Stimulated activated memory B cell treated with anti-CD40 and anti-IgM and Interleukin-4, amounts not matched to agents 10 μg/mL and 1 μg/mL and 100 μg/mL, for 72 hours (primary cell): ENCODE results near the gene RPS6KA4.

Experiments used
- ATAC-seq: fragments of 150-1000 bp; cut with Tn5 transposase; 2 replicates; pipeline ENCODE4 v1.10.0; 2021
- H3K27ac Mint-ChIP-seq: one replicate; pipeline ENCODE4 v1.8.0; 2022; ENCODE audit warnings: mild to moderate bottlenecking, mixed read lengths
- H3K27me3 Mint-ChIP-seq: one replicate; pipeline ENCODE4 v1.8.0; 2022; ENCODE audit warnings: mixed read lengths
- H3K36me3 Mint-ChIP-seq: one replicate; pipeline ENCODE4 v1.8.0; 2022; ENCODE audit warnings: mixed read lengths
- H3K4me1 Mint-ChIP-seq: one replicate; pipeline ENCODE4 v1.8.0; 2022; ENCODE audit warnings: mixed read lengths
- H3K4me3 Mint-ChIP-seq: one replicate; pipeline ENCODE4 v1.8.0; 2022; ENCODE audit warnings: mild to moderate bottlenecking, moderate library complexity, mixed read lengths
- H3K9me3 Mint-ChIP-seq: one replicate; pipeline ENCODE4 v1.8.0; 2022; ENCODE audit warnings: mixed read lengths

RPS6KA4 gene

GRCh38 chr11:64352099-64352994 lies 6.6 kb upstream of the RPS6KA4 start:
- peaks cover 37% of the 10 kb centered on the region for H3K36me3 Mint-ChIP-seq
- H3K27me3 Mint-ChIP-seq: no peaks in the 10 kb centered on the region
- no peak for ATAC-seq
- no peak overlapping the region for H3K4me3 Mint-ChIP-seq
- peaks cover 33% of the 10 kb centered on the region for H3K4me1 Mint-ChIP-seq
- H3K9me3 Mint-ChIP-seq: no peaks in the 10 kb centered on the region
- H3K27ac Mint-ChIP-seq: no peak overlapping the region

GRCh38 chr11:64352995-64353714 lies 5.8 kb upstream of the RPS6KA4 start:
- Mint-ChIP-seq H3K9me3 (no peaks in the 10 kb centered on the region), H3K4me3 (no peak overlapping the region), H3K27ac (no peak overlapping the region), H3K4me1 (peaks cover 41% of the 10 kb centered on the region), H3K27me3 (no peaks in the 10 kb centered on the region), H3K36me3 (peaks cover 34% of the 10 kb centered on the region)
- ATAC-seq: no peak

GRCh38 chr11:64353715-64354506 lies 5.1 kb upstream of the RPS6KA4 start:
- no peaks in the 10 kb centered on the region for H3K9me3 Mint-ChIP-seq
- no peak overlapping the region for H3K4me3 Mint-ChIP-seq
- H3K27ac Mint-ChIP-seq: no peak overlapping the region
- H3K27me3 Mint-ChIP-seq: no peaks in the 10 kb centered on the region
- no peak for ATAC-seq
- H3K36me3 Mint-ChIP-seq: peaks cover 32% of the 10 kb centered on the region
- peaks cover 44% of the 10 kb centered on the region for H3K4me1 Mint-ChIP-seq

DNA sequence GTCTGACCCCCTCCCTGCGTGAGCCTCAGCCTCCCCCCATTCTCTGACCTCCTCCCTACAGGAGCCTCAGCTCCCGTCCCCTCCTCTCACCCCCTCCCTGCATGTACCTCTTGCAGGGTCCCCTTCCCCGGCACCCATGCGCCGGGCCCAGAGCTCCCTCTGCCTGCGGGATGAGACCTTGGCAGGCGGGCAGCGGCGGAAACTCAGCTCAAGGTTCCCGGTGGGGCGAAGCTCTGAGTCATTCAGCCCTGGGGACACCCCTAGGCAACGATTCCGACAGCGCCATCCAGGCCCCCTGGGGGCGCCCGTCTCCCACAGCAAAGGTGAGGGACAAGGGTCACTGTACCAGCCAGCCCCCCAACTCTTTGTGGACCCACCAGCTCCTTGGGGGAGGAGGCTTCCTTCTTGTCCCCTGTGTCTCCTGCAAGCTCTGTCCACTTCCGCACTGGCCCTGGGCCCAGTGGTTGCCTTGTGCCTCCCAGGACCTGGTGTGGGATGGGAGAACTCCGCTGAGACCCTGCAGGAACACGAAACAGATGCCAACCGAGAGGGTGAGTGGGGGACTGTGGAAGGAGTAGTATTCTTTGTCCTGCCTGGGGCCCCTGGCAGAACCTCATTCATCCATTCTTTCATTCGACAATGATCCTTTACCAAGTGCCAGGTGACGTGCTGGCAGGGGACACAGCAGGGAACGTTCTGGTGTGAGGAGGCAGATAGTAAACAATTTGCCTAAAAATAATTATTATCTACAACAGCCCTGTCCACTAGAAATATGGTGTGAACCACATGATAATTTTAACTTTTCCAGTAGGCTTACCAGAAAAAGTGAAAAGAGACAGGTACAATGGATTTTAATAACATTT lies 3.7 kb upstream of the RPS6KA4 start:
- Mint-ChIP-seq H3K36me3 (peaks cover 25% of the 10 kb centered on the region), H3K4me3 (no peak overlapping the region), H3K9me3 (no peaks in the 10 kb centered on the region), H3K27me3 (no peaks in the 10 kb centered on the region), H3K27ac (peak overlapping the region; percentile 67), H3K4me1 (peaks cover 54% of the 10 kb centered on the region)
- ATAC-seq: peak; percentile 35

- Mint-ChIP-seq H3K4me3 (no peak overlapping the region), H3K4me1 (peaks cover 55% of the 10 kb centered on the region), H3K9me3 (no peaks in the 10 kb centered on the region), H3K27me3 (no peaks in the 10 kb centered on the region), H3K36me3 (peaks cover 25% of the 10 kb centered on the region), H3K27ac (peak overlapping the region; percentile 48)
- no peak for ATAC-seq
Observed at GRCh38 chr11:64356498-64357411, 2.2 kb upstream of the RPS6KA4 start.

- Mint-ChIP-seq H3K9me3 (no peaks in the 10 kb centered on the region), H3K36me3 (peaks cover 24% of the 10 kb centered on the region), H3K4me3 (no peak overlapping the region), H3K4me1 (peaks cover 56% of the 10 kb centered on the region), H3K27ac (no peak overlapping the region), H3K27me3 (no peaks in the 10 kb centered on the region)
- no peak for ATAC-seq
Observed at GRCh38 chr11:64357446-64357845, 1.5 kb upstream of the RPS6KA4 start.

GRCh38 chr11:64357904-64358535 lies 942 bp upstream of the RPS6KA4 start:
- peak overlapping the region; percentile 57 for H3K4me3 Mint-ChIP-seq
- no peaks in the 10 kb centered on the region for H3K9me3 Mint-ChIP-seq
- H3K27ac Mint-ChIP-seq: peak overlapping the region; percentile 77
- H3K4me1 Mint-ChIP-seq: peaks cover 56% of the 10 kb centered on the region
- no peaks in the 10 kb centered on the region for H3K27me3 Mint-ChIP-seq
- peaks cover 22% of the 10 kb centered on the region for H3K36me3 Mint-ChIP-seq
- no peak for ATAC-seq

- Mint-ChIP-seq H3K27ac (peak overlapping the region; percentile 77), H3K36me3 (peaks cover 27% of the 10 kb centered on the region), H3K4me1 (peaks cover 60% of the 10 kb centered on the region), H3K4me3 (peak overlapping the region; percentile 57), H3K27me3 (no peaks in the 10 kb centered on the region), H3K9me3 (no peaks in the 10 kb centered on the region)
- ATAC-seq: no peak
Observed at GRCh38 chr11:64358536-64358906, 441 bp upstream of the RPS6KA4 start.

DNA sequence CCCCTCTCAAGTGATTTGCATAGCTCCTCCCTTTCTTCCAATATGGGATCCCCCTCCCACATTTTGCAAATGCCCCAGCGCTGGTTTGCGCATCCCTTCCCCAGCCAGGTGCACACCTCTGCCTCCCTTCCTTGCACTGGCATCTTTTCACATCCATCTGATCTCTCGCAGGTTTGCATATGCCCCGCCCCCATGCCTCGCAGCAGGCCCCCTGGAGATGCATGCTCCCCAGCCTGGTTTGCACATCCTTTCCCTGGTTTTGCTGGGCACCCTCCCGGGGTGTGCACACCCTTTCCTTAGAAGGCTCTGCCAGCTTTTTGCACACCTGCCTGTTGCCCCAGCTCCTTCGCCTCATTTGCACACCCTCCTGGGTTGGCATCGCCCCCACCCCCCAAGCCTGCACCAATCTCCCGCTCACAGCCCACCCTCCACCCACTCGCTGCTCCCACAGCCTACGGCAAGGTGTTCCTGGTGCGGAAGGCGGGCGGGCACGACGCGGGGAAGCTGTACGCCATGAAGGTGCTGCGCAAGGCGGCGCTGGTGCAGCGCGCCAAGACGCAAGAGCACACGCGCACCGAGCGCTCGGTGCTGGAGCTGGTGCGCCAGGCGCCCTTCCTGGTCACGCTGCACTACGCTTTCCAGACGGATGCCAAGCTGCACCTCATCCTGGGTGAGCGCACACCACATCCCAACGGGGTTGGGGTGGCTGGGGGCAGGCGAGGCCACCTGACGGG lies 917 bp downstream of the RPS6KA4 start:
- no peaks in the 10 kb centered on the region for H3K27me3 Mint-ChIP-seq
- H3K36me3 Mint-ChIP-seq: peaks cover 38% of the 10 kb centered on the region
- peaks cover 67% of the 10 kb centered on the region for H3K4me1 Mint-ChIP-seq
- no peaks in the 10 kb centered on the region for H3K9me3 Mint-ChIP-seq
- ATAC-seq: no peak
- peak overlapping the region; percentile 82 for H3K4me3 Mint-ChIP-seq
- H3K27ac Mint-ChIP-seq: peak overlapping the region; percentile 77

GRCh38 chr11:64360448-64360921 lies 1.5 kb downstream of the RPS6KA4 start:
- peak overlapping the region; percentile 77 for H3K27ac Mint-ChIP-seq
- H3K27me3 Mint-ChIP-seq: no peaks in the 10 kb centered on the region
- peaks cover 38% of the 10 kb centered on the region for H3K36me3 Mint-ChIP-seq
- no peaks in the 10 kb centered on the region for H3K9me3 Mint-ChIP-seq
- H3K4me3 Mint-ChIP-seq: peak overlapping the region; percentile 82
- ATAC-seq: no peak
- H3K4me1 Mint-ChIP-seq: peaks cover 61% of the 10 kb centered on the region

DNA sequence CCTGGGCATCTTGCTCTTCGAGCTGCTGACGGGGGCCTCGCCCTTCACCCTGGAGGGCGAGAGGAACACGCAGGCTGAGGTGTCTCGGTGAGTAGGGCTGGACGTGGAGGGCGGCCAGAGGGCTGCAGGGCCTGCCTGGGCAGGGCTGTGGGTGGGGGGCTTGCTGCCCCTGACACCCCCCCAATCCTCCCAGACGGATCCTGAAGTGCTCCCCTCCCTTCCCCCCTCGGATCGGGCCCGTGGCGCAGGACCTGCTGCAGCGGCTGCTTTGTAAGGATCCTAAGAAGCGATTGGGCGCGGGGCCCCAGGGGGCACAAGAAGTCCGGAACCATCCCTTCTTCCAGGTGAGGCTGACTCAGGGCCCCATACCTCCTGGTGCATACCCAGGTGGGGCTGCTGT lies 2.7 kb downstream of the RPS6KA4 start:
- peaks cover 56% of the 10 kb centered on the region for H3K4me1 Mint-ChIP-seq
- no peak for ATAC-seq
- no peak overlapping the region for H3K27ac Mint-ChIP-seq
- no peaks in the 10 kb centered on the region for H3K9me3 Mint-ChIP-seq
- H3K4me3 Mint-ChIP-seq: no peak overlapping the region
- no peaks in the 10 kb centered on the region for H3K27me3 Mint-ChIP-seq
- H3K36me3 Mint-ChIP-seq: peaks cover 38% of the 10 kb centered on the region

- peaks cover 53% of the 10 kb centered on the region for H3K4me1 Mint-ChIP-seq
- no peaks in the 10 kb centered on the region for H3K27me3 Mint-ChIP-seq
- H3K27ac Mint-ChIP-seq: no peak overlapping the region
- H3K4me3 Mint-ChIP-seq: no peak overlapping the region
- peaks cover 39% of the 10 kb centered on the region for H3K36me3 Mint-ChIP-seq
- no peaks in the 10 kb centered on the region for H3K9me3 Mint-ChIP-seq
- no peak for ATAC-seq
Observed at GRCh38 chr11:64362339-64362738, 3.4 kb downstream of the RPS6KA4 start.

- no peaks in the 10 kb centered on the region for H3K9me3 Mint-ChIP-seq
- H3K4me1 Mint-ChIP-seq: peaks cover 41% of the 10 kb centered on the region
- ATAC-seq: peak; percentile 78
- peaks cover 56% of the 10 kb centered on the region for H3K36me3 Mint-ChIP-seq
- H3K27me3 Mint-ChIP-seq: no peaks in the 10 kb centered on the region
- H3K4me3 Mint-ChIP-seq: no peak overlapping the region
- H3K27ac Mint-ChIP-seq: peak overlapping the region; percentile 49
Observed at GRCh38 chr11:64364435-64364834, 5.5 kb downstream of the RPS6KA4 start.
